SU-DHL-6 (cell line): ENCODE results near the gene CAB39.
"Not testable (repeated sequence)": the region's sequence is repeated elsewhere in the genome, so short reads cannot be mapped to it uniquely, and the experiment has no call there.

Experiments used
- H2AFZ ChIP-seq: fragments of 200-600 bp; sonication (generic); 2 replicates; pipeline ENCODE4 v1.6.1; 2014; ENCODE audit warnings: low read depth, mild to moderate bottlenecking, moderate library complexity, mixed read lengths, antibody characterized with exemption, low read length; ENCODE audit not compliant: severe bottlenecking
- H3F3A ChIP-seq: fragments of 200-600 bp; shearing (Covaris generic); 2 replicates; pipeline ENCODE4 v1.6.0; 2016; ENCODE audit warnings: antibody characterized with exemption, mild to moderate bottlenecking; ENCODE audit not compliant: insufficient read depth
- H3K27ac ChIP-seq: fragments of 200-600 bp; sonication (generic); 2 replicates; pipeline ENCODE4 v1.5.1; 2016; ENCODE audit warnings: low read depth, mild to moderate bottlenecking, low read length, moderate library complexity, mixed read lengths
- H3K27me3 ChIP-seq: fragments of 200-600 bp; sonication (generic), shearing (Covaris generic); 2 replicates; pipeline ENCODE4 v1.6.0; 2014; ENCODE audit warnings: mild to moderate bottlenecking, low read length
- H3K36me3 ChIP-seq: fragments of 200-600 bp; sonication (generic); 2 replicates; pipeline ENCODE4 v1.6.1; 2014; ENCODE audit warnings: mild to moderate bottlenecking, low read length, mixed read lengths
- H3K4me2 ChIP-seq: fragments of 300-600, 200-600 bp; shearing (Covaris generic), sonication (generic); 2 replicates; pipeline ENCODE4 v1.6.0; 2014; ENCODE audit warnings: low read length, low read depth, mild to moderate bottlenecking; ENCODE audit not compliant: poor library complexity, severe bottlenecking
- H3K4me3 ChIP-seq: fragments of 200-600 bp; sonication (generic); 2 replicates; pipeline ENCODE4 v1.5.1; 2014; ENCODE audit warnings: antibody characterized with exemption, low read length, mild to moderate bottlenecking, mixed read lengths; ENCODE audit not compliant: insufficient read depth, poor library complexity, severe bottlenecking
- H3K79me2 ChIP-seq: fragments of 200-600 bp; sonication (generic); 2 replicates; pipeline ENCODE4 v1.6.1; 2014; ENCODE audit warnings: mild to moderate bottlenecking, low read length, moderate library complexity; ENCODE audit not compliant: insufficient read depth
- H3K9ac ChIP-seq: fragments of 200-600 bp; sonication (generic); 2 replicates; pipeline ENCODE4 v1.7.0; 2014; ENCODE audit warnings: mild to moderate bottlenecking, low read length
- H3K9me2 ChIP-seq: fragments of 200-600 bp; sonication (generic); replicated peaks from 2 replicates; pipeline ENCODE4 v1.6.1; 2014; ENCODE audit warnings: low read length; ENCODE audit not compliant: insufficient read depth
- H3K9me3 ChIP-seq: fragments of 200-600 bp; sonication (generic); 2 replicates; pipeline ENCODE4 v1.6.1; 2014; ENCODE audit warnings: low read length, mixed read lengths; ENCODE audit not compliant: insufficient read depth
- H4K20me1 ChIP-seq: fragments of 200-600 bp; sonication (generic); 2 replicates; pipeline ENCODE4 v1.6.1; 2014; ENCODE audit warnings: low read depth, mild to moderate bottlenecking, antibody characterized with exemption, low read length, moderate library complexity, mixed read lengths
- EZH2phosphoT487 ChIP-seq: fragments of 200-600 bp; sonication (generic), shearing (Covaris generic); conservative IDR thresholded peaks from 2 replicates; pipeline ENCODE4 v1.6.1; 2018; ENCODE audit warnings: mild to moderate bottlenecking, antibody characterized with exemption, low read length, moderate library complexity, mixed read lengths
- TF ChIP-seq, protein P1 (sequence below): fragments of 200-600 bp; sonication (generic); IDR thresholded peaks from one replicate; pipeline ENCODE4 v1.5.1; 2017; ENCODE audit warnings: antibody characterized with exemption, mild to moderate bottlenecking, low read length, moderate library complexity; ENCODE audit not compliant: insufficient read depth, poor library complexity, severe bottlenecking

Gene CAB39

DNA sequence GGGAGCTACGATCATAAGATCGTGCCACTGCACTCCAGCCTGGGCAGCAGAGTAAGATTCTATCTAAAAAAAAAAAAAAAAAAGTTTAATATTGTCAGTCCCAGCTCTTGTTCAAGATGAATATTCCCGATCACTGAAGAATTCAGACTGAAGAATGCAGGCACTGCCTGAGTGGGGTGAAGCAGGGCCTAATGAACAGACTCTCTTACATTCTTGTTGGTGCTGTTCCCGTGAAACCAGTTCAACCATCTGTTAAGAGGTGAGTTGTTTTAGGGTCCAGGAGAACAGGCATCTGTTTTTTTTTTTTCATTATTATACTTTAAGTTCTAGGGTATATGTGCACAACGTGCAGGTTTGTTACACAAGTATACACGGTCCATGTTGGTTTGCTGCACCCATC lies 17.1 kb upstream of the CAB39 start:
- Histone ChIP-seq H3K9me3 (no peaks in the 10 kb centered on the region), H3K36me3 (no peaks in the 10 kb centered on the region), H3K79me2 (no peaks in the 10 kb centered on the region), H3K9ac (no peak overlapping the region), H3K27me3 (no peaks in the 10 kb centered on the region), H3K4me3 (no peak overlapping the region), H3K4me2 (no peak overlapping the region), H4K20me1 (no peaks in the 10 kb centered on the region), H3F3A (no peaks in the 10 kb centered on the region), H2AFZ (no peak overlapping the region), H3K9me2 (no peaks in the 10 kb centered on the region), H3K27ac (no peak overlapping the region)
- TF ChIP-seq, protein P1, sequence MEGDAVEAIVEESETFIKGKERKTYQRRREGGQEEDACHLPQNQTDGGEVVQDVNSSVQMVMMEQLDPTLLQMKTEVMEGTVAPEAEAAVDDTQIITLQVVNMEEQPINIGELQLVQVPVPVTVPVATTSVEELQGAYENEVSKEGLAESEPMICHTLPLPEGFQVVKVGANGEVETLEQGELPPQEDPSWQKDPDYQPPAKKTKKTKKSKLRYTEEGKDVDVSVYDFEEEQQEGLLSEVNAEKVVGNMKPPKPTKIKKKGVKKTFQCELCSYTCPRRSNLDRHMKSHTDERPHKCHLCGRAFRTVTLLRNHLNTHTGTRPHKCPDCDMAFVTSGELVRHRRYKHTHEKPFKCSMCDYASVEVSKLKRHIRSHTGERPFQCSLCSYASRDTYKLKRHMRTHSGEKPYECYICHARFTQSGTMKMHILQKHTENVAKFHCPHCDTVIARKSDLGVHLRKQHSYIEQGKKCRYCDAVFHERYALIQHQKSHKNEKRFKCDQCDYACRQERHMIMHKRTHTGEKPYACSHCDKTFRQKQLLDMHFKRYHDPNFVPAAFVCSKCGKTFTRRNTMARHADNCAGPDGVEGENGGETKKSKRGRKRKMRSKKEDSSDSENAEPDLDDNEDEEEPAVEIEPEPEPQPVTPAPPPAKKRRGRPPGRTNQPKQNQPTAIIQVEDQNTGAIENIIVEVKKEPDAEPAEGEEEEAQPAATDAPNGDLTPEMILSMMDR: no peak
- TF ChIP-seq EZH2phosphoT487: no peak

DNA sequence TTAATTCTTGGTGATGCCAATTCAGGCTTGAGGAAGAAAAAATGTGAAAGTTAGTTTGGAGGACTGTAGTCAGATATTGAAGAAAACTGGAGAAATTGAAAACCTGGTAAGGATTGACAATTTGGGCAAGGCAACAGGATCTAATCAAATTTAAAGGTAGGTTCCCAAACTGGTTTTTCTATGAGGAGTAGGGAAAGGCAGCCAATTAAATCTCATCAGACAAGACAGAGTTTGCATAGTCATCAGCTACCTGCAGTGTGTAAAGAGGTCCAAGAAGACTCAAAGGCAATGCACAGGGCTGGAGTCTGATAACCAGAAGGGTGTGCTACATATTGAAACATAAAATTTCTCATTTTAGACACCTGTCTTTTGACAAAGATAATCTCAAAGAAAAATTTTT lies 16.0 kb upstream of the CAB39 start:
- TF ChIP-seq EZH2phosphoT487: no peak
- TF ChIP-seq, protein P1: no peak
- Histone ChIP-seq H3K9ac (no peak overlapping the region), H3K9me2 (no peaks in the 10 kb centered on the region), H3K27me3 (no peaks in the 10 kb centered on the region), H3K36me3 (no peaks in the 10 kb centered on the region), H3K27ac (no peak overlapping the region), H2AFZ (no peak overlapping the region), H3K9me3 (no peaks in the 10 kb centered on the region), H4K20me1 (no peaks in the 10 kb centered on the region), H3K4me2 (no peak overlapping the region), H3K4me3 (no peak overlapping the region), H3K79me2 (no peaks in the 10 kb centered on the region), H3F3A (no peaks in the 10 kb centered on the region)

DNA sequence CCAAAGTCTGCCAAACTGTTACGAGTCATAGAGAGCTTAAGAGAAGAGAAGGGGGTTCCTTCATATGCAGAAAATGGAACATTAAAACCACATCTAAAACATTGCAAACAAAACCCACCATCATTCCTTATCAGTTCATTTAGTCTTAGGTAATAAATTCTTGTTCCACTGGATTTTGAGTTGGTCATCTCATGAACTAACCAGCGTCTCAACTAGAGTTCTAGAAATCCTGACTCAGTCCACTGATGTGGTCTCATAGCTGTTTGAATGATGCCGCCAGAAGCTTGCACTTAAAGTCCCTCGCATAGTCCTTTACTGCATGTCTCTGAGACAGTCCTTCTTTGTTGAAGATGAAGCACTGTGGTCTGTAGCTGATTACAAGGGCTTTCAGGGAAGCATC lies 15.0 kb upstream of the CAB39 start:
- TF ChIP-seq EZH2phosphoT487: no peak
- TF ChIP-seq, protein P1: no peak
- Histone ChIP-seq H3K27ac (no peak overlapping the region), H3F3A (no peaks in the 10 kb centered on the region), H4K20me1 (no peaks in the 10 kb centered on the region), H3K9ac (no peak overlapping the region), H3K36me3 (no peaks in the 10 kb centered on the region), H3K4me2 (no peak overlapping the region), H3K4me3 (no peak overlapping the region), H3K79me2 (no peaks in the 10 kb centered on the region), H2AFZ (no peak overlapping the region), H3K9me3 (no peaks in the 10 kb centered on the region), H3K27me3 (no peaks in the 10 kb centered on the region), H3K9me2 (no peaks in the 10 kb centered on the region)

DNA sequence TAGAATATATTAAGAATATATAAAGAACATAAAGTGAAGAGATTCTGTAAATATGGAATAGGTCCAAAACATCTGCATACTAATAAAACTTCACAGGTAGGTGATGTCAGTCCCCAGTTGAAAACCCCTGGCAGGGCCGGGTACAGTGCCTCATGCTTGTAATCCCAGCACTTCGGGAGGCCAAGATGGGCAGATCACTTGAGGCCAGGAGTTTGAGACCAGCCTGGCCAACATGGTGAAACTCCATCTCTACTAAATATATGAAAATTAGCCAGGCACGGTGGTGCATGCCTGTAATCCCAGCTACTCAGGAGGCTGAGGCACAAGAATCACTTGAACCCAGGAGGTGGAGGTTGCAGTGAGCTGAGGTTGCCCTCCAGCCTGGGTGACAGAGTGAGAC lies 13.9 kb upstream of the CAB39 start:
- H3K79me2 ChIP-seq, H3K9me3 ChIP-seq, H3K27me3 ChIP-seq, H3F3A ChIP-seq, H3K36me3 ChIP-seq, H3K9ac ChIP-seq, H3K4me3 ChIP-seq, H3K4me2 ChIP-seq, H3K27ac ChIP-seq, H2AFZ ChIP-seq, H4K20me1 ChIP-seq, H3K9me2 ChIP-seq: not testable (repeated sequence)
